Stimulated activated CD4-positive, alpha-beta T cell treated with anti-CD3 and anti-CD28 coated beads, Interleukin-1b, Interleukin-23, amount 100 ng/mL, for 4 hours (primary cell): Measurements from ENCODE around the gene TMTC3.
"Not testable (repeated sequence)": the region's sequence is repeated elsewhere in the genome, so short reads cannot be mapped to it uniquely, and the experiment has no call there.

Experiments
- DNase-seq, 2 donors: peaks; one replicate each; pipeline ENCODE4 v3.0.0-alpha.2; 2020; ENCODE audit warnings: low read depth in 2 of 2

TMTC3 gene

GRCh38 chr12:88166179-88166578 lies 24.1 kb downstream of the TMTC3 start:
- no peak for DNase-seq

- DNase-seq: no peak
Observed at GRCh38 chr12:88167384-88167783, 25.3 kb downstream of the TMTC3 start.

- no peak for DNase-seq
Observed at GRCh38 chr12:88172844-88173407, 30.8 kb downstream of the TMTC3 start.

- no peak for DNase-seq
Observed at GRCh38 chr12:88175544-88175943, 33.4 kb downstream of the TMTC3 start.

- no peak for DNase-seq
Observed at GRCh38 chr12:88179436-88180014, 37.4 kb downstream of the TMTC3 start.

- no peak for DNase-seq
Observed at GRCh38 chr12:88181881-88182280, 39.8 kb downstream of the TMTC3 start.

GRCh38 chr12:88182416-88182815 lies 40.3 kb downstream of the TMTC3 start:
- no peak for DNase-seq

- no peak for DNase-seq
Observed at GRCh38 chr12:88184196-88184595, 42.1 kb downstream of the TMTC3 start.

- DNase-seq: no peak
Observed at GRCh38 chr12:88185279-88185678, 43.2 kb downstream of the TMTC3 start.

GRCh38 chr12:88185988-88186387 lies 43.9 kb downstream of the TMTC3 start:
- DNase-seq: no peak

- no peak for DNase-seq
Observed at GRCh38 chr12:88187571-88187970, 45.5 kb downstream of the TMTC3 start.

GRCh38 chr12:88188180-88188579 lies 46.1 kb downstream of the TMTC3 start:
- DNase-seq: no peak

- DNase-seq: no peak
Observed at GRCh38 chr12:88192426-88192825, 50.3 kb downstream of the TMTC3 start.

- no peak for DNase-seq
Observed at GRCh38 chr12:88194868-88195267, 52.8 kb downstream of the TMTC3 start.

GRCh38 chr12:88200029-88200428 lies 57.9 kb downstream of the TMTC3 start:
- DNase-seq: no peak

GRCh38 chr12:88202500-88202899 lies 60.4 kb downstream of the TMTC3 start:
- DNase-seq: no peak

- no peak for DNase-seq
Observed at GRCh38 chr12:88206601-88207000, 64.5 kb downstream of the TMTC3 start.

- DNase-seq: no peak
Observed at GRCh38 chr12:88207921-88208620, 66.0 kb downstream of the TMTC3 start.

GRCh38 chr12:88208661-88209060 lies 66.6 kb downstream of the TMTC3 start:
- DNase-seq: no peak

GRCh38 chr12:88210311-88210710 lies 68.2 kb downstream of the TMTC3 start:
- not testable (repeated sequence) for DNase-seq

- no peak for DNase-seq
Observed at GRCh38 chr12:88218293-88218692, 76.2 kb downstream of the TMTC3 start.

- DNase-seq: no peak
Observed at GRCh38 chr12:88219861-88220260, 77.8 kb downstream of the TMTC3 start.

- DNase-seq: no peak
Observed at GRCh38 chr12:88223519-88223918, 81.4 kb downstream of the TMTC3 start.
